ENCODE measurements around the gene CUL4A.
"Not testable (repeated sequence)": the region's sequence is repeated elsewhere in the genome, so short reads cannot be mapped to it uniquely, and the experiment has no call there.

CUL4A gene

DNA sequence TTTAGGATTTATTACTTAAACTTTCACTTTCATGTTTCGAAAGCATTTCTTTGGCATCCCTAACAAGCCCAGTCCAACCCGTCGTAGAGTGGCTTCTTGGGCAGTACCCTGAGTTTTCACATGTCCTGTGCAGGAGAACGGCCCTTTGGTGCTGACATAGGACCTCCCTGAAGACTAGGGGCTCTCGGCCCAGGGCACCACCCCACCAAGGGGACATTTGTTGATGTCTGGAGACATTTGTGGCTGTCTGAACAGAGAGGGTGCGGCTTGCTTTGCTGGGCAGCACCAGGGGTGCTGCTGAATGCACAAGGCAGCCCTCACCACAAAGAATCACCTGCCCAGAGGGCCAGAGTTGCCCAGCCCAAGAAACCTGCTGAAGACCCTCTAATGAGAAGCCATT lies 30.6 kb downstream of the CUL4A start:
- no peak for DNase-seq

- not testable (repeated sequence) for DNase-seq
Observed at GRCh38 chr13:113241623-113242022, 32.2 kb downstream of the CUL4A start.

DNA sequence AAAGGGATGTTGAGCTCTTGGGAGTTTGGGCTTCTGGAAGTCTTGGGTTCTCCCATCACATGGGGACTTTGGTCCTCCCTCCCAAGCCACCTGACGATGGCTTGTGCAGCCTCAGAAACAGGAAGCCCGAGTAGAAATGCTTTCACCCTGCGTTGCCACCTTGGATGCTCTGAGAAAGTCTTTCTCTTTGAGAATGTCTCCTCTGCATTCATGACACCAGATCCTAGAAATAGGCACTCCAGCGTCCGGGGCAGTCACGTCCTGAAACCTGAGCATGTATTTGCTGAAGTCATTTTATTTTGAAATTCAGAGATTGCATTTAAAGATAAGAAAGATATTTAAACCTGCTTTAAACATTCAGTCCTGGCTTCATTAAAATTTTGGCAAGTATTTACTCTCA lies 34.4 kb downstream of the CUL4A start:
- no peak for DNase-seq

- peak; percentile 11 for DNase-seq
Observed at GRCh38 chr13:113245849-113246796, 36.7 kb downstream of the CUL4A start.

GRCh38 chr13:113252516-113253095 lies 43.2 kb downstream of the CUL4A start:
- DNase-seq: no peak

DNA sequence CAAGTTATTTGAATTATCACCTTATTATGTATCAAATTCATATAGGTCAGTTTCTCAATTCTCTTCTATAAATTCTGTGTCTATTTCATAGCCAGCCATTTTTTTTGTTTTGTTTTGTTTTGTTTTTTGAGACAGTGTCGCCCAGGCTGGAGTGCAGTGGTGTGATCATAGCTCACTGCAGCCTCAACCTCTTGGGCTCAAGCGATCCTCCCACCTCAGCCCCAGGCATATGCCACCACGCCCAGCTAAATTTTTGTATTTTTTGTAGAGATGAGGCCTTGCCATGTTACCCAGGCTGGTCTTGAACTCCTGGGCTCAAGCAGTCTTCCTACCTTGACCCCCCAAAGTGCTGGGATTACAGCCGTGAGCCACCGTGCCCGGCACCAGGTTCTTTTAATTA lies 48.5 kb downstream of the CUL4A start:
- not testable (repeated sequence) for DNase-seq

DNA sequence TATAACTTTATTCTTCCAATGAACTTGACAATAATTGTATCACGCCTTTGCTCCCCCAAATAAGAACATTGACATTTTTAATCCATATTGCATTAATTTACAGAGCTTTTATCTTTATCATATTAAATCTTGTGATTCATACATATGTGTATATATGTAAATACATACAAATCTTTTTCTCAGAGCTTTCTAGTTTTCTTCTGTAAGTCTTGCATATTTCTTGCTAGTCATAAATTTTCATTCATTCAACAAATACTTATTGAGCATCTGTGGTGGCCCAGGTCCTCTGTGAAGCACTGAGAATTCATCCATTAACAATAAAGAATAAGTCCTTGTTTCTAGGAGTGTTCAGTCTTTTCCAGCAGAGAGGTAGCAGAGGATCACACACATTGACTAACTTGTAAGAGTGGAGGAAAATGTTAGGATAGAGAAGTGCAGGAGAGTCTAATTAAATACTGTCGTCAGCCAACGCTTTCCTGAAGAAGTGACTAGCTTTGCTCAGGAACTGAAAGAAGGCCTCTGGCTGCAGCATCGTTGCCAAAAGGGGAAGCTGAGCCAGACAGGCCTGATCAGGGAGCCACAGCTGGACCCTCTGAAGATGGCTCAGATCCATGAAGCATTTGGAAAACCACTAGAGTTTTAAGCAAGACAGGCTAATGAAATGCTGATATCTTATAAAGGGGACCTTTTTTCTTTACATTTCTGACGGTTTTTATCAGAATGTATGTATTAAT lies 49.1 kb downstream of the CUL4A start:
- DNase-seq: peak; percentile 87

- peak; percentile 89 for DNase-seq
Observed at GRCh38 chr13:113260996-113261395, 51.6 kb downstream of the CUL4A start.

DNA sequence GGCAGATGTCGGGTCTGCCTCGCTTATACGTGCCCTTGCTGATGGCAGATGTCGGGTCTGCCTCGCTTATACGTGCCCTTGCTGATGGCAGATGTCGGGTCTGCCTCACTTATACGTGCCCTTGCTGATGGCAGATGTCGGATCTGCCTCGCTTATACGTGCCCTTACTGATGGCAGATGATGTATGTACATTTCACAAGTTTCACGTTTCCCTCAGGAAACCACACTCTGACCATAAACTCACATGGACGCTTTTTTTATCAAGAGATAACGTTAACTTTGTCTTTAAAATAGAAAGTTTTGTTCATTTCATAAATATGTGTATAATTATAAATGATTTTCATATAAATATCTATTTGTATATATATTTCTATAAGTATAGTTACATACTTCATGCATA lies 53.6 kb downstream of the CUL4A start:
- DNase-seq: peak; percentile 5

DNA sequence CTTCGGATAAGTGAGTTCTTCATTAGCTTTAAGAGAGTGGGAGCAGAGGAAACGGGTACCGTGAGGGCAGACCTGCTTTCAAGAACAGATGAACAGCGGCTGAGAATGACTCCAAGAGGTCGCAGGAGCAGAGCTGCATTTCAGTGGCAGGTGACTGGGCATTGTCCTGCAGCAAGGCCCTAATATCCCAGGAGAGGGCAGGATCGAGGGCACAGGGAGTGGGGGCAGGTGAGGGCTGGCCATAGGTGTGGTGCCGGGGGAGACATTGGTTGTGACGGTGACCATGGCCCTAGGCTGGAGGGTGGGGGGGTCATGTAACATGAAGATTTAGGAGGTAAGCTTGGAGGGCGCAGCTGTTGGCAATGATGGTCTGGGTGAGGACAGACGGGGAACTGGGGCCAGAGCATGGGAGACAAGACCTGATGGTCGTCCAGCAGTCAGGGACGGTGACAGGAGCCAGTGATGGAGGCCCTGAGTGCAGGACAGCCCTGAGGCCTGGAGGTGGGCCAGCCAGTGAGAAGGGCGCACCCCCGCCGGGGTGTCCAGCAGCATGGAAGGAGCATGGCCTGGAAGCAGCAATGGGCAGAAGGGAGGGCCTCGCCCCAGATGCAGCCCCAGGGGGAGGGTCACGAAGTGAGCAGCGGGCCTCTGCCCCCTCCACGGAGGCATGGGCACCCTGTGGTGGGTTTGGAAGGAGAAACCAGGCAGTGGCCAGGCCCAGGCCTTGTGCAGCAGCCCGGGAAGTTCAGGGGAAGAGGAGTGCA lies 58.4 kb downstream of the CUL4A start:
- no peak for DNase-seq

DNA sequence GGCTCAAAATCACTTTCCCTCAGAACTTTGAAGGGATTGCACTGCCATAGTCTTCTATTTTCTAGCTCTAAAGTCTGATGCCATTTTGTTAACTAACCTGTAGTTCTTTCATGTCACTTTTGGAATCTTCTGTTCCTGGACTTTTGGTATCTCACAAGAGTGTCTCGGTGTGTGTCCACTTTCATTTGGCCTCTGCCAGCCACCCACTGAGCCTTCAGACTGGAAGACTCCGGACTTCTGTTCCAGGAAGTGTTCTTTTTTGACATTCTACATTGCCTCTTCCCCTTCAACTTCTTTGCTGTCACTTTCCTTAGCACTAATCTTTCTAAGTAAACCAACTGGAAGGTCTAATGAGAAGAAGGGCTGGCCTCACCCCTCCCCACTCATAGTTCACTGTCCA lies 62.6 kb downstream of the CUL4A start:
- DNase-seq: peak; percentile 75

- peak; percentile 98 for DNase-seq
Observed at GRCh38 chr13:113272701-113273181, 63.3 kb downstream of the CUL4A start.

DNA sequence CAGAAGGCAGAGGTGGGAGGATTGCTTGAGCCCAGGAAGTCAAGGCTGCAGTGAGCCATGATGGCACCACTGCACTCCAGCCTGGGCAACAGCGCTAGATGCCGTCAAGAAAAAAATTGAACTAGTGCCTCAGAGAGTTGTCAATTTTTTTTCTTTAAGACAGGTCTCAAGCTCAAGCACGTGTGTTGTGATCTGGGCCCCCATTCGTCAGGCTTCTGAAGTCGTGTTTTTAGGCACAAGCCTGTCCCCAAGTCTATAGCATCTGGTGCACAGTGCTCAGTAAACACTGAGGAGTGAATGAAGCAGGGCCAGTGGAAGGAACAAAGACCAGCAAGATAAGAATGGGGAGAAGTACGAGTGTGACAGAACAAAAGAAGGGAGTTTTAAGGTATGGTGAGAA lies 63.9 kb downstream of the CUL4A start:
- DNase-seq: peak; percentile 35

DNA sequence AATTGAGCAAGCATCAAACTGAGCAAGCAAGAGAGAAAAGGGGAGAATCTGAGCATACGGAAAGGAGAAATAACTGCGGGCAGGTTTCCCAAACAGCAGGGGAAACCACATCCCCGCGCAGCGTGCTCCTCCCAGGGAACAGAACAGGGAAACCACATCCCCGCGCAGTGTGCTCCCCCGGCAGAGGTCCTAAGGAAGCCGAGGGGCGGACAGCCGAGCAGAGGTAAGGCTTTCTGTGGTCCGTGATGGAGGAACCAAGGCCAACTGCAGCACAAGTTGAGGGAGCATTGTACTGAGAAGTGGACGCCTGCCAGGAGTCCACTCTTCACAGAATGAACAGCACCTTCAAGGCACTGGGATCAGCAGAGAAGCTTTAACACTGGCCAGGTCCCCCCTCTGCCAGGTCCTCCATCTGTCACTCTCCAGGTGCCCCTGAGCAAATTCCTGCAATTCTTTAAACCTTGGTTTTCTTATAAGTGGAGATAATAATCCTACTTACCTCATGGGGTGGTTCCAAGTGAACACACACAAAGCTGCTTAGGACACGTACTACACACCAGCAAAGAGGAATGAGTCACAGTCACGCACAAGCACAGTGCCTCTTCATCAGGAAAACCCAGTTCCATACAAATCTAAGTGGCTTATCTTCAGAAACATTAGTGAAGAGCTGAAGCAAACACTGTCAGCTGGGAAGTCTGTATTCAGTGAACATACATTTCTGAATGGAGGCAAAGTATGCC lies 64.6 kb downstream of the CUL4A start:
- DNase-seq: peak; percentile 93

DNA sequence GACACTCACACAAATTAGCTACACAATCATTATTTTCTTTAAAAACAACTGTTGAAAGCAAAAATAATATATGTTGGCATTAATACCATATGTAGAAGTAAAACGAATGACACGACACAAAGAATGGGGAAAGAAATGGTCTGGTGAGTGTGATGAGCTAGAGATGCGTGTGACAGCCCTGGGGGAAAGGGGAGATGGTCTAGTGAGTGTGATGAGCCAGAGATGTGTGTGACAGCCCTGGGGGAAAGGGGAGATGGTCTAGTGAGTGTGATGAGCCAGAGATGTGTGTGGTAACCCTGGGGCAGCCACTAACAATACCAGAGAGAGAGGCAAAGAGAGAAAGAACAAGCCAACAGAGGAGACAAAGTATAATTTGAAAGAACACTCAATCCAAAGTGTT lies 65.3 kb downstream of the CUL4A start:
- peak; percentile 71 for DNase-seq

DNA sequence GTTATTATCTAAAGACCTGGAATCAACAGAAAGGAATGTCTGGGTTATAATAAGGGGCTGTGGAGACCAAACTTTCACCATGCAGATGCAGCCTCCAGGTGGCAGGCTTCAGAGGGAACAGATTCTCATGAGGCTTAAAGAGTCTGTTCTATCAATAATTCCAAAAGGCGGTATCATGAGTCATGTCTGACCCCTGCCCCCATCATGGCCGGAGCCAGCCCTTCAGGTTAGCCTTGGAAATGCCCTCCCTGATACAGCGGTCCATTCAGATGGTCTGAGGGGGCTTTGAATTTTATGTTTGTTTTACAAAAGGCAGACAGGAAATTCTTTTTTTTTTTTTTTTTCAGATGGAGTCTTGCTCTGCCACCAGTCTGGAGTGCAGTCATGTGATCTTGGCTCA lies 66.0 kb downstream of the CUL4A start:
- peak; percentile 60 for DNase-seq

GRCh38 chr13:113280126-113280525 lies 70.7 kb downstream of the CUL4A start:
- DNase-seq: no peak

DNA sequence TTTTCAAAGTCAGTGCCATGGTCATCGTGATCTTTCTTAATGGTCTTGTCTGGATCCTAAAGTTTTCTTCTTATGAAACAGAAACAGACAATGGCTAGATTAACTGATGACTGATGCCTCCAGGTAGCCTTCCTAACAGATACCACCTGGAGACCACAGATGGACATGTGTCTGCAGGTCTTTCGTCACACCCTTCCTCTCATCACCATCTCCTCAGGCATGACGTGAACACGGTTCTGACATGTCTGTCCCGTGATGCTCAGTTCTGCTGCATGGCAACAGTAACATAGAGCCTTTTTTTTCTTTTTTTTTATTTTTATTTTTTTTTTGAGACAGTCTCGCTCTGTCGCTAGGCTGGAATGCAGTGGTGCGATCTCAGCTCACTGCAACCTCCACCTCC lies 74.5 kb downstream of the CUL4A start:
- DNase-seq: no peak

DNA sequence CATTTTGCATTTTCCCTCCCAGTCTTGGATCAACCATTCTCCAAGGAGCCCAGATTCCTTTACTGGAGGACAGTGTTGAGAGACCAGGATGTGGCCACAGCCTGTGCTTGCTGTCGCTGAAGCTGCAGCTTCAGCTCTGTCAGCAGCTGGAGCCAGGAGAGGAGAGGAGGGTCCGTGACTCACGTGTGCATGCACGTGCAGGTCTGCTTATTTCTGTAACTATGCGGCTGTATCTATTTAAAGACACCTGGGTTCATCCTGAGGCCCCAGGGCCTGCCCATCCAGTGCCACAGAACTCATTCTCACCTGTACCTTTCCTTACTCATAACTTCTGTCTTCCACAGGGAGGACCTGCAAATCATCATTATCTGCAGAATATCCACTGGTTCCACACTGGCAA lies 79.5 kb downstream of the CUL4A start:
- no peak for DNase-seq

DNA sequence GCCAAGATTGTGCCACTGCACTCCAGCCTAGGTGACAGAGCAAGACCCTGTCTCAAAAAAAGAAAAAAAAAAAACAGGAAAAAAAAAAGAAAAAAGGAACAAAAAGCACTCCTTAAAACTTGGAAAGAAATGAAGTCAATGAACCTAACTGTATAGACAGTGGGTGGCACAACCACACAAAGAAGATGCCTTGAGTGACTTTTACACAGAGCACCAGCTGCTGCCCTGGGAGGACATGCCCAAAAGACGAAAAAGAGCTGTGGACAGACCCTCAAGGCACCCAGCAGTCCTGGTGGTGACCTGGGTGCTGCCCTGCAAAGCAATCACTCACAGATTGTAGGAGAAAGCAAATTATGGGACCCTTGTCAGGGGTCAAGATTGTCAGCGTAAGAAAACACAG lies 81.7 kb downstream of the CUL4A start:
- DNase-seq: no peak

- peak; percentile 58 for DNase-seq
Observed at GRCh38 chr13:113292021-113292862, 82.8 kb downstream of the CUL4A start.

Measured in inflammatory macrophage treated with lipopolysaccharide for 4 hours (primary cell).